ENCODE results near the gene JSRP1.

Gene JSRP1

DNA sequence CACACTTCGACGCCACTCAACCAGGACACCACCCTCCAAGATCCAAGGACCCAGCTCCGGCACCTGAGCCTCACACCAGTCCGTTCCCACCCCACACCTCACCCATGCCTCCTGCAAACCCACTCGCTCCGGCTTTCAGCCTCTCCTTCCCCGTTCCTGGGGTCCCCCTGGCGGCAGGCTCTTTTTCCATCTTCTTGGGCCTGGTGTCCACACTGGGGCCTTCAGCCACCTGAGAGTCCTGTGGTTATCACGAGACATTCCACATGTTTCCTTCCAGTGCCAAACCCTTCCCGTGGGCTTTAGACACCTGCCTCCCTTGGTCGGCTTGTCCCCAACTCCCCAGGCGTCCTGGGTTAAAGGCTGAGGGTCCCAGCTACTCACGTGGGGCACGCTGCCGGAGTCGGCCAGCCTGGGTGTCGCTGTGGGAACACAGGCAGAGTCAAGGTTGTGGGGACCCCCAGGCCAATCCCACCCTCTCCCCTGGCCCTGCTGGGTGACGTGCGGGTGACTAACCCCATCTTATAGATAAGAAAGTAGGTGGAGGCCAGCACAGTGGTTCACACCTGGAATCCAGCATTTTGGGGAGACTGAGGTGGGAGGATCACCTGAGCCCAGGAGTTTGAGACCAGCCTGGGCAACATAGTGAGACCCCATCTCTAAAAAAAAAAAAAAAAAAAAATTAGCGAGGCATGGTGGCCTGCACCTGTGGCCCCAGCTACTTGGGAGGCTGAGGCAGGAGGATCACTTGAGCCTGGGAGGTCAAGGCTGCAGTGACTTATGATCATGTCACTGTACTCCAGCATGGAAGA is 1.9 kb downstream of the JSRP1 start:
- TF ChIP-seq ZBTB7A (IDR thresholded peaks at IDR 0.05; ENCODE audit: low read depth) (0 out of 2 replicates have a peak, but pooled peaks have one; percentile 38), FOXM1 (IDR thresholded peaks at IDR 0.05; ENCODE audit: borderline replicate concordance, low read depth) (no peak)

- TF ChIP-seq EGR1 (IDR thresholded peaks at IDR 0.05) (no peak), CREB1 (IDR thresholded peaks at IDR 0.05; ENCODE audit: low read depth) (no peak), TCF12 (IDR thresholded peaks at IDR 0.05; ENCODE audit: low read depth) (no peak), TEAD4 (IDR thresholded peaks at IDR 0.05) (no peak), EP300 (IDR thresholded peaks at IDR 0.05; ENCODE audit: borderline replicate concordance) (no peak), CEBPB (IDR thresholded peaks at IDR 0.05) (no peak), RAD21 (IDR thresholded peaks at IDR 0.05; ENCODE audit: low read depth) (no peak)
- TF ChIP-seq, protein P1, sequence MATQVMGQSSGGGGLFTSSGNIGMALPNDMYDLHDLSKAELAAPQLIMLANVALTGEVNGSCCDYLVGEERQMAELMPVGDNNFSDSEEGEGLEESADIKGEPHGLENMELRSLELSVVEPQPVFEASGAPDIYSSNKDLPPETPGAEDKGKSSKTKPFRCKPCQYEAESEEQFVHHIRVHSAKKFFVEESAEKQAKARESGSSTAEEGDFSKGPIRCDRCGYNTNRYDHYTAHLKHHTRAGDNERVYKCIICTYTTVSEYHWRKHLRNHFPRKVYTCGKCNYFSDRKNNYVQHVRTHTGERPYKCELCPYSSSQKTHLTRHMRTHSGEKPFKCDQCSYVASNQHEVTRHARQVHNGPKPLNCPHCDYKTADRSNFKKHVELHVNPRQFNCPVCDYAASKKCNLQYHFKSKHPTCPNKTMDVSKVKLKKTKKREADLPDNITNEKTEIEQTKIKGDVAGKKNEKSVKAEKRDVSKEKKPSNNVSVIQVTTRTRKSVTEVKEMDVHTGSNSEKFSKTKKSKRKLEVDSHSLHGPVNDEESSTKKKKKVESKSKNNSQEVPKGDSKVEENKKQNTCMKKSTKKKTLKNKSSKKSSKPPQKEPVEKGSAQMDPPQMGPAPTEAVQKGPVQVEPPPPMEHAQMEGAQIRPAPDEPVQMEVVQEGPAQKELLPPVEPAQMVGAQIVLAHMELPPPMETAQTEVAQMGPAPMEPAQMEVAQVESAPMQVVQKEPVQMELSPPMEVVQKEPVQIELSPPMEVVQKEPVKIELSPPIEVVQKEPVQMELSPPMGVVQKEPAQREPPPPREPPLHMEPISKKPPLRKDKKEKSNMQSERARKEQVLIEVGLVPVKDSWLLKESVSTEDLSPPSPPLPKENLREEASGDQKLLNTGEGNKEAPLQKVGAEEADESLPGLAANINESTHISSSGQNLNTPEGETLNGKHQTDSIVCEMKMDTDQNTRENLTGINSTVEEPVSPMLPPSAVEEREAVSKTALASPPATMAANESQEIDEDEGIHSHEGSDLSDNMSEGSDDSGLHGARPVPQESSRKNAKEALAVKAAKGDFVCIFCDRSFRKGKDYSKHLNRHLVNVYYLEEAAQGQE (IDR thresholded peaks at IDR 0.05; ENCODE audit: low read depth), result no peak
These were observed 2.8 kb downstream of the JSRP1 start for GRCh38 chr19:2253106-2254063.

- no peak for TF ChIP-seq CEBPB (IDR thresholded peaks at IDR 0.05)
- TF ChIP-seq, protein P1 (IDR thresholded peaks at IDR 0.05; ENCODE audit: low read depth), result no peak
- TF ChIP-seq TAF1 (IDR thresholded peaks at IDR 0.05; ENCODE audit: low read depth), result no peak
- no peak for TF ChIP-seq EGR1 (IDR thresholded peaks at IDR 0.05)
- no peak for TF ChIP-seq YY1 (IDR thresholded peaks at IDR 0.05; ENCODE audit: low read depth)
- no peak for TF ChIP-seq ZBTB7A (IDR thresholded peaks at IDR 0.05; ENCODE audit: low read depth)
- TF ChIP-seq MAX (IDR thresholded peaks at IDR 0.05), result no peak
- no peak for TF ChIP-seq NFIC (IDR thresholded peaks at IDR 0.05)
- no peak for TF ChIP-seq CREB1 (IDR thresholded peaks at IDR 0.05; ENCODE audit: low read depth)
- TF ChIP-seq RAD21 (IDR thresholded peaks at IDR 0.05; ENCODE audit: low read depth), result no peak
- TF ChIP-seq USF1 (IDR thresholded peaks at IDR 0.05), result no peak
- TF ChIP-seq TCF12 (IDR thresholded peaks at IDR 0.05; ENCODE audit: low read depth), result no peak
- no peak for TF ChIP-seq FOXM1 (IDR thresholded peaks at IDR 0.05; ENCODE audit: borderline replicate concordance, low read depth)
- TF ChIP-seq EP300 (IDR thresholded peaks at IDR 0.05; ENCODE audit: borderline replicate concordance), result no peak
- TF ChIP-seq TEAD4 (IDR thresholded peaks at IDR 0.05), result no peak
These were observed 3.5 kb downstream of the JSRP1 start for GRCh38 chr19:2252797-2253105.

DNA sequence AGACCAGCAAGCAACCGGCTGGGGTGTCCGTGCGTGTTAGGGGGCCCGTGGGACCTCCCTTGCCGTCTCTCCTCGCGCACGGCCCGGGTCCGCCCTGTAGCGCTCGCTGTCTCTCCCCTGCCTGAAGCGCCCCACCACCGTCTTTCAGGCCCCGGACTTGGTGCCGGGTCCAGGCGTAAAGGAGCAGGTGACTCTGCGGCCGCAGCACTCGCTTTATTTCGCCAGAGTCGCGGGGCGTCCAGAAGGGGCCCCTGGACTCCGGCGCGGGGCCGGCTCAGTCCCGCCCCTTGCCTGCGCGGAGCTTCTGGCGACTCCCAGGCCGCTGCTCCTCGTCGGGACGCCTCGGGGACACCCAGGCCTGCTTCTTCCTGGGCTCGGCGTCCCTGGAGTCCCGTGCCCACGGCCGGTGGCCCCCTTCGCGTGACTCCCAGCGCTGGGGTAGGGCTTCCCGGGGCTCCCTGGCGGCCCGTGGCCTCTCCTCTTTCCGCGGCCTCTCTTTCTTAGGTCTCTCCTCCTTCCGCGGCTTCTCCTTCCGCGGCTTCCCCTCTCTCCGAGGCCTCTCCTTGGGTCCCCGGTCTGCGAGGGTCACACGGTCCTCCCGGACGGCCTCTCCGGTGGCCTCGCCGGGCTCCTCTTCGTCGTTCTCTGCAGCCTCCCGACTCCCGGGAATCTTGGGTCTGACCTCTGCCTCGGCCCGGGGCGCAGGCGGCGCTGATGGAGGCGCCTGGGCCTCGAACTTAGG is 4.0 kb downstream of the JSRP1 start:
- TF ChIP-seq EP300 (IDR thresholded peaks at IDR 0.05; ENCODE audit: borderline replicate concordance) (no peak), CREB1 (IDR thresholded peaks at IDR 0.05; ENCODE audit: low read depth) (no peak), EGR1 (IDR thresholded peaks at IDR 0.05) (no peak), NFIC (IDR thresholded peaks at IDR 0.05) (no peak), FOXM1 (IDR thresholded peaks at IDR 0.05; ENCODE audit: borderline replicate concordance, low read depth) (no peak), MAX (IDR thresholded peaks at IDR 0.05) (no peak), ZBTB7A (IDR thresholded peaks at IDR 0.05; ENCODE audit: low read depth) (no peak), USF1 (IDR thresholded peaks at IDR 0.05) (no peak)
- TF ChIP-seq, protein P1 (IDR thresholded peaks at IDR 0.05; ENCODE audit: low read depth), result no peak

Data from Ishikawa (cell line).